GM12874 (cell line): ENCODE results near the gene DMC1.

ENCODE experiments used
- CTCF ChIP-seq: IDR thresholded peaks from 2 replicates; pipeline ENCODE4 v1.5.1; 2011; ENCODE audit warnings: low read depth, mild to moderate bottlenecking, control low read depth, low read length, moderate library complexity; ENCODE audit not compliant: insufficient read depth

The DMC1 gene

GRCh38 chr22:38504731-38505540, 65.0 kb downstream of the DMC1 start:
- TF ChIP-seq CTCF, result no peak

- no peak for TF ChIP-seq CTCF
Measured at GRCh38 chr22:38503021-38503420, 67.0 kb downstream of the DMC1 start.

- TF ChIP-seq CTCF, result no peak
Measured at GRCh38 chr22:38501797-38502672, 67.9 kb downstream of the DMC1 start.

GRCh38 chr22:38497869-38498268, 72.1 kb downstream of the DMC1 start:
- TF ChIP-seq CTCF, result no peak

- no peak for TF ChIP-seq CTCF
Measured at GRCh38 chr22:38494939-38495338, 75.0 kb downstream of the DMC1 start.

GRCh38 chr22:38494498-38494897, 75.5 kb downstream of the DMC1 start:
- TF ChIP-seq CTCF, result no peak

- no peak for TF ChIP-seq CTCF
Measured at GRCh38 chr22:38491707-38492348, 78.2 kb downstream of the DMC1 start.
